HL-60 (cell line): Measurements from ENCODE around the gene SIGLEC7.

Source experiments
- DNase-seq, 2 experiments: peaks; one replicate each; pipeline ENCODE4 v3.0.0-alpha.2; 2010 to 2020; ENCODE audit warnings: low read depth in 1 of 2, low spot score in 1 of 2
- H3K27ac ChIP-seq: fragments of 250-450 bp; sonication (Bioruptor Pico); replicated peaks from 2 replicates; pipeline ENCODE4 v1.5.1; 2020; ENCODE audit warnings: mild to moderate bottlenecking, moderate library complexity
- H3K27me3 ChIP-seq: fragments of 250-450 bp; sonication (Bioruptor Pico); 2 replicates; pipeline ENCODE4 v1.5.1; 2021; ENCODE audit warnings: mild to moderate bottlenecking, moderate library complexity; ENCODE audit not compliant: insufficient read depth, poor library complexity, severe bottlenecking
- H3K4me3 ChIP-seq: replicated peaks from 2 replicates; pipeline ENCODE4 v1.5.1; 2011; ENCODE audit warnings: mild to moderate bottlenecking, control low read depth, low read length; ENCODE audit not compliant: insufficient read depth
- GABPA ChIP-seq: IDR thresholded peaks from 2 replicates; pipeline ENCODE4 v1.6.1; 2012; ENCODE audit warnings: low read depth
- POLR2AphosphoS5 ChIP-seq: IDR thresholded peaks from 2 replicates; pipeline ENCODE4 v1.6.1; 2012; ENCODE audit warnings: low read depth
- SPI1 ChIP-seq: IDR thresholded peaks from 2 replicates; pipeline ENCODE4 v1.6.1; 2012; ENCODE audit warnings: low read depth, mild to moderate bottlenecking, borderline replicate concordance
- TF ChIP-seq, protein P1 (sequence below): IDR thresholded peaks from 2 replicates; pipeline ENCODE4 v1.6.1; 2012; ENCODE audit warnings: low read depth; ENCODE audit not compliant: insufficient replicate concordance
- TF ChIP-seq, protein P2 (sequence below): IDR thresholded peaks from one replicate; pipeline ENCODE4 v1.5.1; 2011; ENCODE audit warnings: low read length, control low read depth, inconsistent platforms; ENCODE audit not compliant: insufficient read depth

Gene SIGLEC7

DNA sequence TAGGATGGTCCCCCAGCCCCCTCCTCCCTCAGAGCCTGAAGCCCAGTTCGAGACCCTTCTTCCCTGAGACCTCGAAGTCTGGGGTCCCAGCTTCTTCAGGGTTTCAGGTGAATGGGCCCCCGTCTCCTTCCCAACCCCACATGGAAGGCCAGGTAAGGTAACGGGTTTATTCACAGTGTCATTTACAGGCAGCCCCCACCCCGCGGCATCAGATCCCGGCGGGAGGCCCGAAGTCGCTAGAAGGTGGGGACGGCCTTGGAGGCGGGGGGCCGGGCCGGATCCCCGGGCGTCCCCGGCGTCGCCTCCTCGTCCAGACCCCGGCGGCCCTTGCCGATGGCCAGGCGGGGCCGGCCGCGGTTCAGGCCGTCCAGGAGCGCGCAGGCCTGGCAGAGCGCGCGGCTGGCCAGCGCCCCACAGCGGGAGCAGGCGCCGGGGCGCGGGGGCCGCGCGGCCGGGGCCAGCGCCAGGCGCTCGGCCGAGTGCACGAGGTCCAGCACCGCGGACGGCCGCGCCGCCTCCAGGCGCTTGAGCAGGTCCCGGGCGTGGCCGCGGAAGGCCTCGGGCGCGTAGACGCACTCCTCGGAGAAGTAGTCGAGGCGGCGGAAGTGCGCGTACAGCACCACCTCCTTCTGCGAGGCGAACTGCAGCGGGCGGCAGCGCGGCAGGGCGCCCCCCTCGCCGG is 43.6 kb upstream of the SIGLEC7 start:
- no peak overlapping the region for H3K4me3 ChIP-seq
- no peak for DNase-seq
- no peak overlapping the region for H3K27ac ChIP-seq
- no peaks in the 10 kb centered on the region for H3K27me3 ChIP-seq
- TF ChIP-seq, protein P1, sequence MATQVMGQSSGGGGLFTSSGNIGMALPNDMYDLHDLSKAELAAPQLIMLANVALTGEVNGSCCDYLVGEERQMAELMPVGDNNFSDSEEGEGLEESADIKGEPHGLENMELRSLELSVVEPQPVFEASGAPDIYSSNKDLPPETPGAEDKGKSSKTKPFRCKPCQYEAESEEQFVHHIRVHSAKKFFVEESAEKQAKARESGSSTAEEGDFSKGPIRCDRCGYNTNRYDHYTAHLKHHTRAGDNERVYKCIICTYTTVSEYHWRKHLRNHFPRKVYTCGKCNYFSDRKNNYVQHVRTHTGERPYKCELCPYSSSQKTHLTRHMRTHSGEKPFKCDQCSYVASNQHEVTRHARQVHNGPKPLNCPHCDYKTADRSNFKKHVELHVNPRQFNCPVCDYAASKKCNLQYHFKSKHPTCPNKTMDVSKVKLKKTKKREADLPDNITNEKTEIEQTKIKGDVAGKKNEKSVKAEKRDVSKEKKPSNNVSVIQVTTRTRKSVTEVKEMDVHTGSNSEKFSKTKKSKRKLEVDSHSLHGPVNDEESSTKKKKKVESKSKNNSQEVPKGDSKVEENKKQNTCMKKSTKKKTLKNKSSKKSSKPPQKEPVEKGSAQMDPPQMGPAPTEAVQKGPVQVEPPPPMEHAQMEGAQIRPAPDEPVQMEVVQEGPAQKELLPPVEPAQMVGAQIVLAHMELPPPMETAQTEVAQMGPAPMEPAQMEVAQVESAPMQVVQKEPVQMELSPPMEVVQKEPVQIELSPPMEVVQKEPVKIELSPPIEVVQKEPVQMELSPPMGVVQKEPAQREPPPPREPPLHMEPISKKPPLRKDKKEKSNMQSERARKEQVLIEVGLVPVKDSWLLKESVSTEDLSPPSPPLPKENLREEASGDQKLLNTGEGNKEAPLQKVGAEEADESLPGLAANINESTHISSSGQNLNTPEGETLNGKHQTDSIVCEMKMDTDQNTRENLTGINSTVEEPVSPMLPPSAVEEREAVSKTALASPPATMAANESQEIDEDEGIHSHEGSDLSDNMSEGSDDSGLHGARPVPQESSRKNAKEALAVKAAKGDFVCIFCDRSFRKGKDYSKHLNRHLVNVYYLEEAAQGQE, result no peak
- TF ChIP-seq POLR2AphosphoS5, result no peak
- no peak for TF ChIP-seq SPI1
- TF ChIP-seq, protein P2, sequence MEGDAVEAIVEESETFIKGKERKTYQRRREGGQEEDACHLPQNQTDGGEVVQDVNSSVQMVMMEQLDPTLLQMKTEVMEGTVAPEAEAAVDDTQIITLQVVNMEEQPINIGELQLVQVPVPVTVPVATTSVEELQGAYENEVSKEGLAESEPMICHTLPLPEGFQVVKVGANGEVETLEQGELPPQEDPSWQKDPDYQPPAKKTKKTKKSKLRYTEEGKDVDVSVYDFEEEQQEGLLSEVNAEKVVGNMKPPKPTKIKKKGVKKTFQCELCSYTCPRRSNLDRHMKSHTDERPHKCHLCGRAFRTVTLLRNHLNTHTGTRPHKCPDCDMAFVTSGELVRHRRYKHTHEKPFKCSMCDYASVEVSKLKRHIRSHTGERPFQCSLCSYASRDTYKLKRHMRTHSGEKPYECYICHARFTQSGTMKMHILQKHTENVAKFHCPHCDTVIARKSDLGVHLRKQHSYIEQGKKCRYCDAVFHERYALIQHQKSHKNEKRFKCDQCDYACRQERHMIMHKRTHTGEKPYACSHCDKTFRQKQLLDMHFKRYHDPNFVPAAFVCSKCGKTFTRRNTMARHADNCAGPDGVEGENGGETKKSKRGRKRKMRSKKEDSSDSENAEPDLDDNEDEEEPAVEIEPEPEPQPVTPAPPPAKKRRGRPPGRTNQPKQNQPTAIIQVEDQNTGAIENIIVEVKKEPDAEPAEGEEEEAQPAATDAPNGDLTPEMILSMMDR, result no peak
- no peak for TF ChIP-seq GABPA

DNA sequence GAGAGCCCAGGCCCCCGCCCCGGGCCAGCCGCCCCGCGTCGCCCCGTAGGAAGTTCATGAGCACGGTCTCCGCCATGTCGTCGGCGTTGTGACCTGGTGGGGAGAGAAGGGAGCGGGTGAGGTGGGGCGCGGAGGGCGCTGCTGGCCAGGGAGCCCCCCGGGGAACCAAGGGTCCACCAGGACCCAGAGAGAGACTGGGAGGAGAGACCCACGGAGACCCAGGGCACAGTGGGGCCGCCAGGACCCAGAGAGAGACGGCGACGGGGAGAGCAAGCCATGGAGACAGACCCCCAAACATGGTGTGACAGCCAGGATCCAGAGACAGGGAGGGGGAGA is 43.1 kb upstream of the SIGLEC7 start:
- no peak overlapping the region for H3K4me3 ChIP-seq
- H3K27me3 ChIP-seq, result no peaks in the 10 kb centered on the region
- H3K27ac ChIP-seq, result no peak overlapping the region
- DNase-seq, result no peak
- TF ChIP-seq, protein P1, result no peak
- TF ChIP-seq GABPA (no peak), SPI1 (no peak), POLR2AphosphoS5 (no peak)
- TF ChIP-seq, protein P2, result no peak

DNA sequence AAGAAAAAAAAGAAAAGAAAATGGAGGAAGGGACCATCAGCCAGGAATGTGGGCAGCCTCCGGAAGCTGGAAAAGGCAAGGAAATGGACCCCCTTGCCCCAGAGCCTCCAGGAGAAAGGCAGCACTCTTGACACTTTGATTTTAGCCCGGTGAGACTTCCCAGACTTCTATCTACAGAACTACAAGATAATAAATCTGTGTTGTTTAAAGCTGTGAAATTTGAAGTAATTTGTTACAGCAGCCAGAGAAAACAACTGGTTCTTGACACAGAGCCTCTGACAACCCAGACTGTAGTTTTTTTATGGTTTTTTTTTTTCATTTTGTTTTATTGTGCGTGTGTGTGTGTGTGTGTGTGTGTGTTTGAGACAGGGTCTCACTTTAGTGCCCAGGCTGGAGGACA is 41.5 kb upstream of the SIGLEC7 start:
- H3K27me3 ChIP-seq, result no peaks in the 10 kb centered on the region
- TF ChIP-seq POLR2AphosphoS5, result no peak
- TF ChIP-seq, protein P2, result no peak
- no peak for TF ChIP-seq GABPA
- TF ChIP-seq, protein P1, result no peak
- no peak for TF ChIP-seq SPI1
- H3K4me3 ChIP-seq, result no peak overlapping the region
- H3K27ac ChIP-seq, result no peak overlapping the region
- no peak for DNase-seq
